Hepatocyte (in vitro differentiated cells): ENCODE results near the gene OBP2A. TPM values are rescaled to one million over a fixed set of nuclear protein-coding genes. Genes with fewer than 3 reads are reported as not detected.
"Not testable (repeated sequence)": the region's sequence is repeated elsewhere in the genome, so short reads cannot be mapped to it uniquely, and the experiment has no call there.

Experiments used
- DNase-seq: peaks from one replicate; pipeline ENCODE4 v3.0.0-alpha.2; 2016; ENCODE audit warnings: low spot score
- H2AFZ ChIP-seq: fragments of 200-600 bp; sonication (generic); 2 replicates; pipeline ENCODE4 v1.6.0; 2016; ENCODE audit warnings: antibody characterized with exemption, mild to moderate bottlenecking
- H3K27ac ChIP-seq: fragments of 200-600 bp; sonication (generic); 2 replicates; pipeline ENCODE4 v1.5.1; 2016; ENCODE audit warnings: mild to moderate bottlenecking
- H3K27me3 ChIP-seq: fragments of 200-600 bp; sonication (generic); 2 replicates; pipeline ENCODE4 v1.6.1; 2016
- H3K36me3 ChIP-seq: fragments of 200-600 bp; sonication (generic); replicated peaks from 2 replicates; pipeline ENCODE4 v1.5.1; 2016; ENCODE audit warnings: low read depth; ENCODE audit not compliant: insufficient read depth
- H3K4me1 ChIP-seq: fragments of 200-600 bp; sonication (generic); 2 replicates; pipeline ENCODE4 v1.5.1; 2016; ENCODE audit warnings: mild to moderate bottlenecking, moderate library complexity; ENCODE audit not compliant: insufficient read depth
- H3K4me2 ChIP-seq: fragments of 200-600 bp; sonication (generic); 2 replicates; pipeline ENCODE4 v1.6.0; 2016
- H3K4me3 ChIP-seq: fragments of 200-600 bp; sonication (generic); 2 replicates; pipeline ENCODE4 v1.5.1; 2016; ENCODE audit warnings: mild to moderate bottlenecking
- H3K79me2 ChIP-seq: fragments of 200-600 bp; sonication (generic); 2 replicates; pipeline ENCODE4 v1.6.0; 2017; ENCODE audit warnings: mild to moderate bottlenecking
- H3K9me2 ChIP-seq: fragments of 200-600 bp; sonication (generic); replicated peaks from 2 replicates; pipeline ENCODE4 v1.6.0; 2017; ENCODE audit warnings: mild to moderate bottlenecking; ENCODE audit not compliant: insufficient read depth
- H3K9me3 ChIP-seq: fragments of 200-600 bp; sonication (generic); 2 replicates; pipeline ENCODE4 v1.5.1; 2016; ENCODE audit warnings: low read depth, mild to moderate bottlenecking
- H4K20me1 ChIP-seq: fragments of 200-600 bp; sonication (generic); 2 replicates; pipeline ENCODE4 v1.6.0; 2016; ENCODE audit warnings: mild to moderate bottlenecking; ENCODE audit not compliant: insufficient read depth, poor library complexity, severe bottlenecking
- CTCF ChIP-seq: fragments of 200-600 bp; sonication (generic); IDR thresholded peaks from 2 replicates; pipeline ENCODE4 v1.5.1; 2016; ENCODE audit warnings: antibody characterized with exemption, mild to moderate bottlenecking; ENCODE audit not compliant: poor library complexity
- EZH2 ChIP-seq: fragments of 200-600 bp; sonication (generic); IDR thresholded peaks from 2 replicates; pipeline ENCODE4 v1.6.1; 2016; ENCODE audit warnings: antibody characterized with exemption, mild to moderate bottlenecking, borderline replicate concordance
- EZH2phosphoT487 ChIP-seq: fragments of 200-600 bp; sonication (generic); IDR thresholded peaks from one replicate; pipeline ENCODE4 v1.6.1; 2018; ENCODE audit warnings: antibody characterized with exemption, mild to moderate bottlenecking, low read depth, moderate library complexity; ENCODE audit not compliant: unreplicated experiment, severe bottlenecking
- WGBS: methylation state at CpG from one replicate; pipeline ENCODE4 v1.1.6; 2016; ENCODE audit warnings: low lambda C conversion rate; ENCODE audit errors: missing lambda C conversion rate; 5-methylcytosine and 5-hydroxymethylcytosine counted together
- polyA plus RNA-seq: library from polyadenylated mRNA; unstranded; fragments of >200 nt; fragmentation: Nextera tagmentation; extraction: Ambion mirVana; gene quantifications from 2 replicates; pipeline ENCODE4 v1.2.1, GENCODE V29; 2016
- total RNA-seq: library from RNA; depleted of rRNA; stranded (reverse); fragments of >200 nt; gene quantifications from 2 replicates; pipeline ENCODE4 v1.2.3, GENCODE V29; 2014

The OBP2A gene
- total and polyA plus RNA-seq, 2 experiments from 2014 or later = not detected

DNA sequence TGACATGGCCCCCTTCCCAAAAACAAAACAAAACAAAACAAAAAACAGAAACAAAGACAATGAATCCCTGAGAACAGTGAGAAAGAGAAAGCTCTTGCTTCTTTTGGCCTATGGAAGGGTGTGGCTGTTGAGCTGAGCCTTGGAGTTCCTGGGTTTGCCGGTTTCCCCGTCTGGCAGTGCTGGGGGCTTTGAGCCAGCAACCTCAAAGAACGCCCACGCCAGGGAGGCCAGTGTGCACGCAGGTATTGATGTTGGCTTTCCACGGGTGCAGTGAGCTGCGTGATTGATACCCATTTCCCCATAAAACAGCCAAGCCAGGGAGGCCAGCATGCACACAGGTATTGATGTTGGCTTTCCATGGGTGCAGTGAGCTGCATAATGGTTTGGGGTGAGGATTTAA lies 33.0 kb upstream of the OBP2A start:
- DNase-seq = no peak
- 88% methylated on average over 7 of the region's 7 CpGs for WGBS

DNA sequence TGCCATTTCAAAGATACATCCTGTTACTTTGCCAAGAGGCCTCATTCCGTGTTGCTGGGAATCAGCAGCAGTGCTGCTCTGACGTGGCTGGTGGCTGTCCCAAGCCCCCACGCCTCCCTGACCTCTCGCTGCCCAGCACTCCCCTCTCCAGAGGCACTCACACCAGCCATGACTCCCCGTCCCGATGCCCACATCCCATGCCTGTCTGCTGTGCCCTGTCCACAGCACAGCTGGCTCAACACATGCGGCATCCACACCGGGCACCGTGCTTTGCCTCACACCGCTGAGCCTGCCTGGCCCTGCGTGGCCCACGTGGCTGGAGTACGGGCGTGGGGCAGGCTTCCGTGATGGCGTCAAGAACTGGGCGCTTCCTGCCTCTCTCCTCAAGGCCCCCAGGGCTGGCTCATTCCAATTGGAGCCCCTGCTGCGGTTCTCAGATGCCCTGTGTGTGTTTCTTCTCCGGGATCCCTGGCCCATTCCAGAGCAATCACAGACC lies 32.5 kb upstream of the OBP2A start:
- no peak overlapping the region for H3K27ac ChIP-seq
- H3K4me1 ChIP-seq = no peaks in the 10 kb centered on the region
- H3K4me2 ChIP-seq = no peak overlapping the region
- no peaks in the 10 kb centered on the region for H3K27me3 ChIP-seq
- no peaks in the 10 kb centered on the region for H3K36me3 ChIP-seq
- no peaks in the 10 kb centered on the region for H4K20me1 ChIP-seq
- no peak for DNase-seq
- TF ChIP-seq EZH2phosphoT487 (no peak), CTCF (no peak), EZH2 (no peak)
- no peaks in the 10 kb centered on the region for H3K79me2 ChIP-seq
- H2AFZ ChIP-seq = no peak overlapping the region
- no peaks in the 10 kb centered on the region for H3K9me2 ChIP-seq
- no peak overlapping the region for H3K4me3 ChIP-seq
- WGBS = 89% methylated on average over 19 of the region's 19 CpGs
- H3K9me3 ChIP-seq = no peaks in the 10 kb centered on the region

More for the DNA sequence above, 33.0 kb upstream of the OBP2A start:
- H3K4me1 ChIP-seq = no peaks in the 10 kb centered on the region
- H3K27me3 ChIP-seq = no peaks in the 10 kb centered on the region
- H3K4me2 ChIP-seq = no peak overlapping the region
- H3K36me3 ChIP-seq = no peaks in the 10 kb centered on the region
- no peaks in the 10 kb centered on the region for H4K20me1 ChIP-seq
- H3K79me2 ChIP-seq = no peaks in the 10 kb centered on the region
- H3K27ac ChIP-seq = no peak overlapping the region
- TF ChIP-seq EZH2 = no peak
- TF ChIP-seq EZH2phosphoT487 = no peak
- no peaks in the 10 kb centered on the region for H3K9me2 ChIP-seq
- H2AFZ ChIP-seq = no peak overlapping the region
- no peaks in the 10 kb centered on the region for H3K9me3 ChIP-seq
- H3K4me3 ChIP-seq = no peak overlapping the region

DNA sequence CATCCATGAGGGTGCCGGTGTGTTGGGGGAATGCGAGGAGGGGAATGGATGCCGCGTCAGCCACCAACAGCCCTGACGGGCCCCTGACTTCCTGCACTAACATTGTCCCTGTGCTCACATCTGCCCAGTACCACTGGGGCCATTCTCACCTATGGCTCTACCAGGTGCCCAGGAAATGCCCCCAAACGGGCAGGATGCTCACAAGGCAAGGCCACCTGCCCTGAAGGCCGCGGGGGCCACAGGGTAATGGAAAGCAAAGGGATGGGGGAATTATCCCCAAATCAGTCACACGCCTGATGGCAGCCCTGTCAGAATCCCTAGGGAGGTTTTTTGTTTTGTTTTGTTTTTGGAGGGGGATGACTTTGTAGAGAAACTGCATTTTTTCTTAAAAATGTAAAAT lies 32.0 kb upstream of the OBP2A start:
- H3K9me2 ChIP-seq, H3K27ac ChIP-seq, H3K9me3 ChIP-seq, H3K4me3 ChIP-seq, H3K27me3 ChIP-seq, H3K4me1 ChIP-seq, H4K20me1 ChIP-seq, H2AFZ ChIP-seq, H3K36me3 ChIP-seq, H3K4me2 ChIP-seq, DNase-seq, H3K79me2 ChIP-seq: not testable (repeated sequence)
- WGBS = 86% methylated on average over 6 of the region's 9 CpGs

DNA sequence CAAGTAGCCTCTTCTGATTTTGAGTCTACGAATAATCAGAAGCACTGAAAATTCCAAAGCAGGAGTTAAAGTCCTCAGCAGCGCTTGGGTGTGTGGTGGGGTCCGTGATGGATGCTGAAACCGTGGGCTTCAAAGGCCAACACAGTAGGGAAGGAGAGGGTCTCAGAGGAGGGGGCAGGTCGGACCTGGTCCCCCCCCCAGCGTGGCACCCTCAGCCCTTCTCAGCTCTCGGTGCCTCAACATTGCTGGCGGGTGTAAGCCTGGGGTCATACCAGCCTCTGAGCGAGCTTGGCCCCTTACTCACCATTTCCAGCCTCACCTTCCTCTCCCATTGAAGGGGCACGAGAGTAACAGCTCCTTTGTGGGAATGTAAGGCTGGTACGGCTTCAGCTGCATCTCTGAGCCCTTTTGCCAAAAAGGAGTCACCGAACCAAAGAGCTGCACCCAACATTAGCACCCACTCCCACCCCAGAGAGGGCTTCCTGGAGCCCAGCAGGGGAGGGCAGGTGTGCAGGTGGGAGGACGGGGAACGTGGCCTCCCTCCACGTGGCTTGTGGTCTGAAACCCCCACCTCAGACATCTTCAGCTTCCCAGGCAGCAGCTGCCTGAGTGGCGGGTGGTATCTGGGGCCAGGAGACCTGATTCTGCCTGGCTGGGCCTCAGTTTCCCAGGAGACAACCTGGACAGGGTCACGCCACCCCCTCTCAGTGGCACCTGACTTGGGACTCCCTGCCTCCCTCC lies 31.4 kb upstream of the OBP2A start:
- Histone ChIP-seq H3K27me3 (no peaks in the 10 kb centered on the region), H4K20me1 (no peaks in the 10 kb centered on the region), H3K9me2 (no peaks in the 10 kb centered on the region), H2AFZ (no peak overlapping the region), H3K9me3 (no peaks in the 10 kb centered on the region), H3K4me1 (no peaks in the 10 kb centered on the region), H3K27ac (no peak overlapping the region), H3K4me2 (no peak overlapping the region), H3K4me3 (no peak overlapping the region), H3K36me3 (no peaks in the 10 kb centered on the region), H3K79me2 (no peaks in the 10 kb centered on the region)
- TF ChIP-seq CTCF = no peak
- no peak for TF ChIP-seq EZH2
- TF ChIP-seq EZH2phosphoT487 = no peak
- DNase-seq = no peak
- WGBS = 90% methylated on average over 17 of the region's 17 CpGs
